Thyroid gland (tissue), 4 donors: Measurements from ENCODE around the gene CAD.

Source experiments
- POLR2A ChIP-seq, 2 donors: fragments of 450-650 bp; IDR thresholded peaks; one replicate each; pipeline ENCODE4 v1.6.1; 2017; ENCODE audit warnings: antibody characterized with exemption in 2 of 2, mild to moderate bottlenecking in 2 of 2, moderate library complexity in 1 of 2
- TF ChIP-seq, protein P1 (sequence below), 6 experiments: fragments of 200-600 bp in 3 of 6; fragments of 450-650 bp in 3 of 6; sonication (generic) in 3 of 6; IDR thresholded peaks; one replicate each; pipeline ENCODE4 v1.5.1; 2016 to 2019; ENCODE audit warnings: antibody characterized with exemption in 6 of 6, mild to moderate bottlenecking in 2 of 6, inconsistent platforms in 1 of 6, moderate library complexity in 1 of 6

DNA sequence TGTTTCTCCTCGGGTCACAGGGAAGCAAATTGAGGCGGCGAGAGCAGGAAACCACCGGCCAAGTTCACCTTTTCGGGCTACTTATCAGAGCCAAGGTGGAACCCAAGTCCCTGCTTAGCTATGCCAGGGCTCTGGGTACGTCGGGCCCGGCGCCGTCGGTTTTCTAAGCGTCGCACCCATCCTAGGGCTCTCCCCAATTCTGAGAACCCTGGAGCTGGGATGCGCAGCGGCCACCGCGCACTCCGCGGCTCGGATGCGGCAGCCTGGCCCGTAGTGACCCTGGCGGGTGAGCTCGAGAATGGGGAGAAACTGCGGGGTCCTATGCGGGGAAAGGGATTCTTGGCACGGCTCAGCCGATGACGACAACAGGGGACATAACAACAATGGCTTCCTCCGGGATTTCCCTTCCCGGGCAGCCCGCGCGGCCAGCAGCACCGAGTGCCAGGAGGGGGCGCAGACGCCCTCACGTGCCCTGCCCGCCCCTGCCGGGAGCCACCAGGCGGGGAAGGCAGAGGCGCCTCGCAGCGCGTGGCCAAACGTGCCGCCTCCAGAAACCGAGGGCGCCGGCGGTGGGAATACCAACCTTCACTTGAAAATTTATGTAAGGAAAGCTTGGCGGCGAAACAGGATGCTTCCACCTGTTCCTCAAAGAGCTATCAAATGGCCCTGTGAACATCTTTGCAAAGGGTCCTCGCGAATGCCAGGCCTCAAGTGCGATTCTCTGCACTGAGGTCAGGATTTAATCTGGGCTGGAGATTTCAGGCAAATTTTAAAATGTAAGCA, 47.8 kb downstream of the CAD start:
- no peak for TF ChIP-seq POLR2A (IDR thresholded peaks at IDR 0.05)
- TF ChIP-seq, protein P1, sequence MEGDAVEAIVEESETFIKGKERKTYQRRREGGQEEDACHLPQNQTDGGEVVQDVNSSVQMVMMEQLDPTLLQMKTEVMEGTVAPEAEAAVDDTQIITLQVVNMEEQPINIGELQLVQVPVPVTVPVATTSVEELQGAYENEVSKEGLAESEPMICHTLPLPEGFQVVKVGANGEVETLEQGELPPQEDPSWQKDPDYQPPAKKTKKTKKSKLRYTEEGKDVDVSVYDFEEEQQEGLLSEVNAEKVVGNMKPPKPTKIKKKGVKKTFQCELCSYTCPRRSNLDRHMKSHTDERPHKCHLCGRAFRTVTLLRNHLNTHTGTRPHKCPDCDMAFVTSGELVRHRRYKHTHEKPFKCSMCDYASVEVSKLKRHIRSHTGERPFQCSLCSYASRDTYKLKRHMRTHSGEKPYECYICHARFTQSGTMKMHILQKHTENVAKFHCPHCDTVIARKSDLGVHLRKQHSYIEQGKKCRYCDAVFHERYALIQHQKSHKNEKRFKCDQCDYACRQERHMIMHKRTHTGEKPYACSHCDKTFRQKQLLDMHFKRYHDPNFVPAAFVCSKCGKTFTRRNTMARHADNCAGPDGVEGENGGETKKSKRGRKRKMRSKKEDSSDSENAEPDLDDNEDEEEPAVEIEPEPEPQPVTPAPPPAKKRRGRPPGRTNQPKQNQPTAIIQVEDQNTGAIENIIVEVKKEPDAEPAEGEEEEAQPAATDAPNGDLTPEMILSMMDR (IDR thresholded peaks at IDR 0.05), result peak in 4 of 6 experiments; percentile 30 to 61 (median 50)
